GM21360 (cell line): ENCODE results near the gene LMAN1L.

Experiments
- ATAC-seq: cut with Tn5 transposase; IDR thresholded peaks from one replicate; pipeline ENCODE4 v1.9.1; 2021; ENCODE audit warnings: mild to moderate bottlenecking, moderate library complexity; ENCODE audit not compliant: unreplicated experiment

LMAN1L gene

GRCh38 chr15:74792227-74793016, 20.2 kb upstream of the LMAN1L start:
- no peak for ATAC-seq

GRCh38 chr15:74793135-74794028, 19.3 kb upstream of the LMAN1L start:
- ATAC-seq, result no peak

GRCh38 chr15:74794248-74794969, 18.2 kb upstream of the LMAN1L start:
- no peak for ATAC-seq

GRCh38 chr15:74794970-74795349, 17.7 kb upstream of the LMAN1L start:
- no peak for ATAC-seq

GRCh38 chr15:74795966-74796625, 16.5 kb upstream of the LMAN1L start:
- no peak for ATAC-seq

- no peak for ATAC-seq
These were observed 14.0 kb upstream of the LMAN1L start for GRCh38 chr15:74798388-74799254.

GRCh38 chr15:74799255-74799855, 13.3 kb upstream of the LMAN1L start:
- ATAC-seq, result no peak

GRCh38 chr15:74799856-74800558, 12.6 kb upstream of the LMAN1L start:
- peak; percentile 74 for ATAC-seq

GRCh38 chr15:74800559-74801094, 12.0 kb upstream of the LMAN1L start:
- ATAC-seq, result no peak

GRCh38 chr15:74801311-74801997, 11.2 kb upstream of the LMAN1L start:
- ATAC-seq, result no peak

GRCh38 chr15:74802290-74802689, 10.3 kb upstream of the LMAN1L start:
- no peak for ATAC-seq

- no peak for ATAC-seq
These were observed 9.7 kb upstream of the LMAN1L start for GRCh38 chr15:74802862-74803447.

GRCh38 chr15:74804935-74805334, 7.7 kb upstream of the LMAN1L start:
- no peak for ATAC-seq

GRCh38 chr15:74807282-74807681, 5.4 kb upstream of the LMAN1L start:
- no peak for ATAC-seq

GRCh38 chr15:74808078-74808839, 4.4 kb upstream of the LMAN1L start:
- ATAC-seq, result no peak

GRCh38 chr15:74808840-74809229, 3.8 kb upstream of the LMAN1L start:
- no peak for ATAC-seq

- no peak for ATAC-seq
These were observed 3.4 kb upstream of the LMAN1L start for GRCh38 chr15:74809242-74809641.
